Measurements from ENCODE around the gene TSSK1B. TPM values are rescaled to one million over a fixed set of nuclear protein-coding genes. Genes with fewer than 3 reads are reported as not detected.
"Not testable (repeated sequence)": the region's sequence is repeated elsewhere in the genome, so short reads cannot be mapped to it uniquely, and the experiment has no call there.

The TSSK1B gene
- polyA plus RNA-seq (ENCODE audit: insufficient read length in 3 of 3) = under 1 TPM in 2 of 3 donors, not detected in 1; 0.09 to 0.16 TPM
- long read RNA-seq, donor 1 = 0 reads
- long read RNA-seq, donor 2 = 0 reads
- long read RNA-seq, donor 3, partial matches to known transcripts = 0 of 1 reads
- long read RNA-seq, donor 3, other reads (novel, unspliced or antisense) = 0 of 1 reads
- long read RNA-seq, donor 4 = 0 reads
- long read RNA-seq, donor 5, partial matches to known transcripts = 0 of 1 reads
- long read RNA-seq, donor 5, other reads (novel, unspliced or antisense) = 0 of 1 reads
- long read RNA-seq, donor 6 = 0 reads
- long read RNA-seq, donor 7, partial matches to known transcripts = 0 of 1 reads
- long read RNA-seq, donor 7, other reads (novel, unspliced or antisense) = 0 of 1 reads
- long read RNA-seq, donor 8 = 0 reads
- long read RNA-seq, donor 9 = 0 reads
- long read RNA-seq, donor 10, partial matches to known transcripts = 0 of 1 reads
- long read RNA-seq, donor 10, other reads (novel, unspliced or antisense) = 0 of 1 reads
- long read RNA-seq, donor 11 = 0 reads
- long read RNA-seq, donor 12, partial matches to known transcripts = 0 of 1 reads
- long read RNA-seq, donor 12, other reads (novel, unspliced or antisense) = 0 of 1 reads
- long read RNA-seq, donor 13 = 0 reads
- long read RNA-seq, donor 14, partial matches to known transcripts = 0 of 1 reads
- long read RNA-seq, donor 14, other reads (novel, unspliced or antisense) = 0 of 1 reads
- long read RNA-seq, donor 15 = 0 reads
- long read RNA-seq, donor 16 = 0 reads

- no peak for DNase-seq
Measured at GRCh38 chr5:113434889-113435288, at the start of gene TSSK1B. TSSK1B (minus strand) TSS chr5:113434989; CDS start chr5:113434839, 150 bp downstream.

- DNase-seq = no peak
Measured at GRCh38 chr5:113480243-113480642, 45.5 kb upstream of the TSSK1B start.

DNA sequence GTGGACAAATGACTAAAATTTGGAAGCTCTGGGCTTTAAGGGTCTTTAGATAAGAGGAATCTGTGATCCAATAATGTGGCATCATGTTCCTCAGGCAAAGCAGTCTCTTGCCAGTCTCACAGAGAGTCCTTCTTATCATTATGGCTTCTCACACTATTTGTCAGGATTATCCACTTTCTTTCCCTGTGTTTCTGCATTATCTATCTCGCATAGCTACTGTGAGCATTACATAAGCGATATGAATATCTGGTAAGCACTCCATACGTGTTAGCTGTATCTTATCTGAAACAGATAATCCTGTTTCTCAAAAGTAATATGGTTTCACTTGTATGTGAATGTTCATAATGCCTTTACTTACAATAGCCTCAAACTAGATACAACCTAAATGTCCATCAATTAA is 43.9 kb upstream of the TSSK1B start:
- DNase-seq = no peak

DNA sequence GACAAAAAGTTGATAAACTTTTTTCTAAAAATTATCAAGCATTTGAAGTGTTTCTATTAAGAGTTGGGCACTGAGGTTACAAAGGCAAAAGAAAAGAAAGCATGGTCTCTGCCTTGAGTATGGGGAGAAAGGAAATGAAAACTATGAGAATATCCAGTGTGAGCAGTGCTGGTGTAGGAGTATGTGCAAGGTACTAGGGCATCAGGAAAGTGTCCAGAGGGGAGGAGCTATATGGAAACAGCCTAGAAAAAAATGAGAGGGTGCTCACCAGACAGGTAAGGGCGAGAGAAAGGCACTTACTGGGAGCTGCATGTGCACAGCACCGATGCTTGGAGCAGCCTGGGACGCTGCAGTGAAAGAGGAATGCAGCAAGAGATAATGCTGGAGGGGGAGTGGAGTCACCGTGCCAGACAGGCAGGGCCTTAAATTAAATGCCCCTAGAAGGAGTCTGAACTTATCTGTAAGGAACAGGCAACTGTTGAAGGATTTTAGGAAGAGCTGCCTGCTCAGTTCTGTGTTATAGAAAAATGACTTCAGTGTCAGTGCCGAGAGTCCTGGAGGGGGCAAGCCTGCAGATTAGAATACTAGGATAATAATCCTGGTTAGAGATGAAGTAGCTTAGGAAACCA is 39.4 kb upstream of the TSSK1B start:
- DNase-seq = no peak

DNA sequence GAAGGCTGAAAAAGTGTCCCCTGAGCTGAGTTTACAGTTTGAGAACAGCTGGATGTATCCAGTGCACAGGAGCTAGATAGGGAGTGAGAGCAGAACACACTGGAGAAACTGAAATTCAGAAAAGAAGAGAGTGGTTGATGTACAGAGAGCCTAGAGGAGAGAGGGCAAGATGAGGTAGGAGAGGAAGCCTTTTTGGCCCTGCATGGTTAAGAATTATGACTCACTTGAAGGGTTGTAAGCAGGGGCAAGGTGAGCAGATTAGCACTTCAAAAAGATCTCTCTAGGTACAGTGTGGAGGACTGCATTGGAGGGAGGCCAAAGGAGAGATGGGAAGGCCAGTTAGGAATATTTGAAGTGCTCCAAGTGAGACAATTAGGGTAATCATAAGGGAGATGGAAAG is 28.2 kb upstream of the TSSK1B start:
- DNase-seq = no peak

- not testable (repeated sequence) for DNase-seq
Measured at GRCh38 chr5:113457106-113457505, 22.3 kb upstream of the TSSK1B start.

DNA sequence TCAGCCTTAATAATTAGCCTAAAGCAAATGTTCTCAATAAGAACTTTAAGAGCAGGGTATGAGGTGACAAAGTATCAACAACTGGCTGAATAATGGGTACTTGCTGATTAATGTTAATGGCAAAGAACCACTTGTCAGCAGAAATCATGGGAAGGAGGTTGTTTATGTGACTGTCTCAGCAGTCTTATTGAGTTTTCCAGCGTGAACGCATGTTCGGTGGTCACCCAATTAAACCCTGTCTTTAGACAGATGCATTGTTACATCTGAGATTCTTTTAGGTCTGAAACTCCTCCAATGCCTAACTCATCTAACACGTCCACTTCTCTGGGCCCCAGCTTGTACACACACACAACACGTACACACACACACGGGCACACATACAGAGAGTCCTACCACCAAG is 18.2 kb upstream of the TSSK1B start:
- DNase-seq = no peak

DNA sequence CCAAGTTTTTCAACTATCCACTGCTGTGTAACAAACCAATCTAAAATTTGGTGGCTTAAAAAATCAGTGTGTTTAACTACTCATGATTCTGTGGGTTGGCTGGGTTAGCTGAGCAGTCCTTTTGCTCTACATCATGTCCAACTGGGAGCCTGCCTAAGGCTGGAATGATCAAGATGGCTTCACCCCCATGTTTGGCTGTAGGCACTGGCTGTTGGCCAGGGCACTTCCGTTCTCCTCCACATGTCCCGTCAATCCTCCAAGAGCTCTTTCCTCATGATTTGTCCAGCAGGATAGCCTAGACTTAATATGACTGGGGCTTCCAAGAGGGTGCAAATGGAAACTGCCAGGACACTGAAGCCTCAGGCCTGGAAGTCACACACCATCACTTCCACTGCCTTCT is 17.0 kb upstream of the TSSK1B start:
- no peak for DNase-seq

DNA sequence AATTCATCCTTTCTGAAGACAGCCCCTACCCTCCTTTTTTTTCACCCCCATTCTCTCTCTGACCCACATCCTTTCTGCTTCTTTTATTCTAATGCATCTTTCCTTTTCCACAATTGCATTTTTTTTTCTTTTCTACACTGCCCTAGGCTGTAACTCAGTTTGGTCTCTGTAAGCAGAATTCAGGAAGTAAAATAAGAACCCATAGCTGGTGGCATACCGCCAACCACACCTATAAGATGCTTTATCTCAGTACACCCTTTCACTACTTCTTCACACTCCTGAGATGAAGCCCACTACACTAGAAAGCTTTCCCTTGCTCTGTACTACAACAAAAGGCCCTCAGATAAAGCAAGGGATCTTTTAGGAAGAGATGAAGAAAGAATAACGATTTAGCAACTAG is 16.1 kb upstream of the TSSK1B start:
- DNase-seq = no peak

- DNase-seq = no peak
Measured at GRCh38 chr5:113450462-113450861, 15.7 kb upstream of the TSSK1B start.

GRCh38 chr5:113448252-113448651 is 13.5 kb upstream of the TSSK1B start:
- no peak for DNase-seq

- DNase-seq = peak; percentile 53
Measured at GRCh38 chr5:113447498-113448050, 12.8 kb upstream of the TSSK1B start.

- DNase-seq = no peak
Measured at GRCh38 chr5:113446358-113446927, 11.7 kb upstream of the TSSK1B start.

DNA sequence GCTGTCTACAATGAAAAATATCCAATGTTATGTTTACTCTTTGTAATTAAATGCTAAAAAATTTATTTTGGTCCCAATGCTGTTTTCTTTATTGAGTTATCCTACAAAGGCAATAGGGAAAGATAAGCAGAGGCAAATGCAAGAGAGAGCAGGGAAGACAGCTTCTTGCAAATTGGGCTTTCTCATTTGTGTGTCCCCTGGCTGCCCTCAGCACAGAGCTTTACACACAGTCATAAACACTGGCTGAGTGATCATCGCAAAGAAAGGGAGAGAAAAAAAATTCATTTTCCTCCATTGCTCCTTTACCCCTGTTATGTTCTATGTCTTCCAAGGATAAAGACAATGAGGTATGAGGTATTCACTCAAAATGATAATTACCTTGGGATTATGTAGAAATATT is 2.3 kb upstream of the TSSK1B start:
- DNase-seq = no peak

GRCh38 chr5:113435575-113435974 is 786 bp upstream of the TSSK1B start:
- DNase-seq = no peak

GRCh38 chr5:113433862-113434612 is 752 bp downstream of the TSSK1B start:
- DNase-seq = no peak

- DNase-seq = no peak
Measured at GRCh38 chr5:113433071-113433470, 1.7 kb downstream of the TSSK1B start.

GRCh38 chr5:113427871-113428574 is 6.8 kb downstream of the TSSK1B start:
- DNase-seq = no peak

- no peak for DNase-seq
Measured at GRCh38 chr5:113425909-113426308, 8.9 kb downstream of the TSSK1B start.

- no peak for DNase-seq
Measured at GRCh38 chr5:113421693-113422092, 13.1 kb downstream of the TSSK1B start.

- DNase-seq = no peak
Measured at GRCh38 chr5:113405530-113405929, 29.3 kb downstream of the TSSK1B start.
